Trophoblast cell (in vitro differentiated cells and primary cell): ENCODE measurements around the gene RBP3.

Experiments
- DNase-seq, 2 donors: peaks; one replicate each; pipeline ENCODE4 v3.0.0-alpha.2; 2016
- H2AFZ ChIP-seq: 2 replicates; pipeline ENCODE4 v1.6.1; 2013; ENCODE audit warnings: low read length, moderate library complexity, mild to moderate bottlenecking; ENCODE audit not compliant: insufficient read depth, poor library complexity
- H2AK5ac ChIP-seq: 2 replicates; pipeline ENCODE4 v1.6.1; 2013; ENCODE audit warnings: mild to moderate bottlenecking, low read length
- H2BK120ac ChIP-seq: 2 replicates; pipeline ENCODE4 v1.6.1; 2013; ENCODE audit warnings: low read length, mild to moderate bottlenecking, moderate library complexity; ENCODE audit not compliant: insufficient read depth, poor library complexity
- H2BK12ac ChIP-seq: 2 replicates; pipeline ENCODE4 v1.6.1; 2013; ENCODE audit warnings: mild to moderate bottlenecking, low read length, moderate library complexity
- H2BK5ac ChIP-seq: 2 replicates; pipeline ENCODE4 v1.6.1; 2013; ENCODE audit warnings: low read length, low read depth, moderate library complexity, mild to moderate bottlenecking; ENCODE audit not compliant: poor library complexity
- H3K14ac ChIP-seq: 2 replicates; pipeline ENCODE4 v1.6.1; 2013; ENCODE audit warnings: mild to moderate bottlenecking, low read length
- H3K18ac ChIP-seq: 2 replicates; pipeline ENCODE4 v1.6.1; 2013; ENCODE audit warnings: mild to moderate bottlenecking, low read length
- H3K23ac ChIP-seq: 2 replicates; pipeline ENCODE4 v1.6.1; 2013; ENCODE audit warnings: low read length
- H3K27ac ChIP-seq: 2 replicates; pipeline ENCODE4 v1.5.1; 2013; ENCODE audit warnings: low read depth, mild to moderate bottlenecking, inconsistent platforms, low read length, moderate library complexity
- H3K27me3 ChIP-seq: 2 replicates; pipeline ENCODE4 v1.6.1; 2013; ENCODE audit warnings: inconsistent platforms, mild to moderate bottlenecking, low read length, moderate library complexity; ENCODE audit not compliant: insufficient read depth
- H3K36me3 ChIP-seq, 2 experiments: 1 replicate in 1 of 2; 2 replicates in 1 of 2; pipeline ENCODE4 v1.6.1; 2013; ENCODE audit warnings: low read length in 2 of 2, mild to moderate bottlenecking in 2 of 2, moderate library complexity in 1 of 2; ENCODE audit not compliant: insufficient read depth in 2 of 2, control insufficient read depth in 1 of 2
- H3K4ac ChIP-seq: 2 replicates; pipeline ENCODE4 v1.6.1; 2013; ENCODE audit warnings: low read depth, mild to moderate bottlenecking, low read length, moderate library complexity
- H3K4me1 ChIP-seq, 2 experiments: 1 replicate in 1 of 2; 2 replicates in 1 of 2; pipeline ENCODE4 v1.6.1; 2013; ENCODE audit warnings: low read length in 2 of 2, mild to moderate bottlenecking in 2 of 2, moderate library complexity in 1 of 2; ENCODE audit not compliant: insufficient read depth in 2 of 2, control insufficient read depth in 1 of 2
- H3K4me2 ChIP-seq: 2 replicates; pipeline ENCODE4 v1.6.1; 2013; ENCODE audit warnings: inconsistent platforms, mild to moderate bottlenecking, low read length, moderate library complexity
- H3K4me3 ChIP-seq: 2 replicates; pipeline ENCODE4 v1.5.1; 2013; ENCODE audit warnings: mild to moderate bottlenecking, low read depth, low read length, inconsistent platforms
- H3K79me1 ChIP-seq: one replicate; pipeline ENCODE4 v1.6.1; 2013; ENCODE audit warnings: low read length
- H3K79me2 ChIP-seq: 2 replicates; pipeline ENCODE4 v1.6.1; 2013; ENCODE audit warnings: low read length, mild to moderate bottlenecking; ENCODE audit not compliant: control insufficient read depth, insufficient read depth, poor library complexity
- H3K9ac ChIP-seq: 2 replicates; pipeline ENCODE4 v1.6.1; 2013; ENCODE audit warnings: mild to moderate bottlenecking, low read length
- H3K9me3 ChIP-seq: 2 replicates; pipeline ENCODE4 v1.6.1; 2013; ENCODE audit warnings: low read depth, mild to moderate bottlenecking, control low read depth, inconsistent platforms, low read length; ENCODE audit not compliant: insufficient read depth
- H4K12ac ChIP-seq: 2 replicates; pipeline ENCODE4 v1.6.1; 2013; ENCODE audit warnings: low read depth, mild to moderate bottlenecking, low read length, moderate library complexity
- H4K8ac ChIP-seq: 2 replicates; pipeline ENCODE4 v1.6.1; 2013; ENCODE audit warnings: low read depth, mild to moderate bottlenecking, low read length, moderate library complexity
- H4K91ac ChIP-seq: one replicate; pipeline ENCODE4 v1.6.1; 2013; ENCODE audit warnings: low read depth, mild to moderate bottlenecking, low read length, moderate library complexity
- WGBS: extraction: QIAGEN DNeasy Blood & Tissue Kit; methylation state at CpG from one replicate; pipeline ENCODE4 v1.1.7; 2013; ENCODE audit warnings: missing lambda C conversion rate; ENCODE audit not compliant: insufficient read length, insufficient coverage; ENCODE audit errors: extremely low coverage; 5-methylcytosine and 5-hydroxymethylcytosine counted together

Gene RBP3

GRCh38 chr10:47365431-47366180 lies 17.4 kb downstream of the RBP3 start:
- Histone ChIP-seq H3K4ac (no peak overlapping the region), H2BK12ac (no peak overlapping the region), H3K9me3 (no peaks in the 10 kb centered on the region), H3K27me3 (no peaks in the 10 kb centered on the region), H2AK5ac (no peak overlapping the region), H3K36me3 (no peaks in the 10 kb centered on the region), H3K23ac (no peak overlapping the region), H3K79me2 (no peaks in the 10 kb centered on the region), H4K12ac (no peak overlapping the region), H3K4me2 (no peak overlapping the region), H2BK5ac (no peak overlapping the region), H3K4me1 (no peaks in the 10 kb centered on the region), H3K79me1 (no peaks in the 10 kb centered on the region), H3K27ac (no peak overlapping the region), H3K14ac (no peak overlapping the region), H4K91ac (no peak overlapping the region), H4K8ac (no peak overlapping the region), H2BK120ac (no peak overlapping the region), H3K4me3 (no peak overlapping the region), H3K18ac (no peak overlapping the region), H2AFZ (no peak overlapping the region), H3K9ac (no peak overlapping the region)
- WGBS = no CpG with 5 or more reads among the region's 9 CpGs
- no peak for DNase-seq

DNA sequence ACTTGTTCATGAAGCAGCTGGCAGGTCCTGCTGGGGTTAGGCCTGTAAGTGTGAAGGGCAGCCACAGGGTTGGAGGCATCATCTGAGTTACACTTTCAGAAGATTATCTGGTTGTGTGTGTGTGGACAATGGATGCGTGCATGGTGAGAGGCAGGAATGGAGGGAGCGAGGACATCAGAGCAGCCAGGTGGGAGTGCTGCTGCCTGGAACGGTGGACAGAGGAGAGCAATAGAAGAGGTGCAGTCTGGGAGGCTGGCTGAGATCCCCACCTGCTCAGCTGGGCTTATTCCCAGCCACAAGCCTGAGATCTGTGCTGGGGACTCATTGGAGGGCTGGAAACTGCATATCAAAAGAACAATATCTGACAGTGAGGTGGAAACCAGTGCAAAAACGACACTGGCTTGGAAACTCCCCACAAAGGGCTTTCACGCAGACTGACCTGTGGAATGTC lies 18.0 kb downstream of the RBP3 start:
- no peak overlapping the region for H3K23ac ChIP-seq
- no peak overlapping the region for H3K9ac ChIP-seq
- no peak overlapping the region for H3K4me3 ChIP-seq
- H3K4me1 ChIP-seq = no peaks in the 10 kb centered on the region
- no peak overlapping the region for H2BK12ac ChIP-seq
- H3K18ac ChIP-seq = no peak overlapping the region
- no peak overlapping the region for H2BK120ac ChIP-seq
- no peak for DNase-seq
- no peak overlapping the region for H3K4me2 ChIP-seq
- H2AFZ ChIP-seq = no peak overlapping the region
- no peaks in the 10 kb centered on the region for H3K27me3 ChIP-seq
- no peaks in the 10 kb centered on the region for H3K79me2 ChIP-seq
- no peak overlapping the region for H3K4ac ChIP-seq
- no peak overlapping the region for H4K8ac ChIP-seq
- no peak overlapping the region for H2BK5ac ChIP-seq
- H2AK5ac ChIP-seq = no peak overlapping the region
- no peaks in the 10 kb centered on the region for H3K79me1 ChIP-seq
- no peak overlapping the region for H3K27ac ChIP-seq
- no peak overlapping the region for H3K14ac ChIP-seq
- H3K9me3 ChIP-seq = no peaks in the 10 kb centered on the region
- H3K36me3 ChIP-seq = no peaks in the 10 kb centered on the region
- no peak overlapping the region for H4K91ac ChIP-seq
- WGBS = no CpG with 5 or more reads among the region's 5 CpGs
- H4K12ac ChIP-seq = no peak overlapping the region

GRCh38 chr10:47366731-47367460 lies 18.7 kb downstream of the RBP3 start:
- Histone ChIP-seq H3K27me3 (no peaks in the 10 kb centered on the region), H4K8ac (no peak overlapping the region), H2BK120ac (no peak overlapping the region), H3K27ac (no peak overlapping the region), H3K18ac (no peak overlapping the region), H3K79me1 (no peaks in the 10 kb centered on the region), H3K36me3 (no peaks in the 10 kb centered on the region), H3K4ac (no peak overlapping the region), H3K14ac (no peak overlapping the region), H4K91ac (no peak overlapping the region), H2AFZ (no peak overlapping the region), H3K79me2 (no peaks in the 10 kb centered on the region), H2BK12ac (no peak overlapping the region), H2BK5ac (no peak overlapping the region), H3K4me1 (no peaks in the 10 kb centered on the region), H4K12ac (no peak overlapping the region), H3K9me3 (no peaks in the 10 kb centered on the region), H3K23ac (no peak overlapping the region), H3K9ac (no peak overlapping the region), H3K4me3 (no peak overlapping the region), H2AK5ac (no peak overlapping the region), H3K4me2 (no peak overlapping the region)
- WGBS = no CpG with 5 or more reads among the region's 8 CpGs
- no peak for DNase-seq

- Histone ChIP-seq H3K79me2 (no peaks in the 10 kb centered on the region), H4K12ac (no peak overlapping the region), H3K9me3 (no peaks in the 10 kb centered on the region), H2BK120ac (no peak overlapping the region), H3K27ac (no peak overlapping the region), H3K27me3 (no peaks in the 10 kb centered on the region), H4K91ac (no peak overlapping the region), H2BK5ac (no peak overlapping the region), H2AFZ (no peak overlapping the region), H4K8ac (no peak overlapping the region), H3K4me2 (no peak overlapping the region), H3K4me3 (no peak overlapping the region), H3K36me3 (no peaks in the 10 kb centered on the region), H3K79me1 (no peaks in the 10 kb centered on the region), H2BK12ac (no peak overlapping the region), H3K18ac (no peak overlapping the region), H2AK5ac (no peak overlapping the region), H3K9ac (no peak overlapping the region), H3K23ac (no peak overlapping the region), H3K14ac (no peak overlapping the region), H3K4me1 (no peaks in the 10 kb centered on the region), H3K4ac (no peak overlapping the region)
- WGBS = no CpG with 5 or more reads among the region's 11 CpGs
- no peak for DNase-seq
Observed at GRCh38 chr10:47367646-47368045, 19.5 kb downstream of the RBP3 start.
